ENCODE data around the gene NACAD. TPM values are rescaled to one million over a fixed set of nuclear protein-coding genes. Genes with fewer than 3 reads are reported as not detected.

Gene NACAD
- total RNA-seq, 1 donor from 2014 or later, result 0.33 TPM

- Mint-ChIP-seq H3K9me3 (no peaks in the 10 kb centered on the region), H3K36me3 (ENCODE audit: low read depth) (no peaks in the 10 kb centered on the region), H3K4me1 (peaks cover 10% of the 10 kb centered on the region), H3K4me3 (no peak overlapping the region), H3K27me3 (peaks cover 5% of the 10 kb centered on the region), H3K27ac (no peak overlapping the region)
- DNase-seq (no peak), ATAC-seq (ENCODE audit: low read depth) (no peak)
- TF ChIP-seq CTCF (IDR thresholded peaks at IDR 0.05), result no peak
- ChIA-PET CTCF (interaction anchor here (1.5 kb wide), 1 partner anchor 13 kb away, joined by 6 read pairs; no protein-coding TSS in a partner anchor), POLR2A (interaction anchor here (0.6 kb wide), 1 partner anchor 272 kb away, joined by 3 read pairs; no protein-coding TSS in a partner anchor)
- intact Hi-C loops (cut with micrococcal nuclease), result no loop called here
Observed at GRCh38 chr7:45122975-45123860, 34.4 kb upstream of the NACAD start.

DNA sequence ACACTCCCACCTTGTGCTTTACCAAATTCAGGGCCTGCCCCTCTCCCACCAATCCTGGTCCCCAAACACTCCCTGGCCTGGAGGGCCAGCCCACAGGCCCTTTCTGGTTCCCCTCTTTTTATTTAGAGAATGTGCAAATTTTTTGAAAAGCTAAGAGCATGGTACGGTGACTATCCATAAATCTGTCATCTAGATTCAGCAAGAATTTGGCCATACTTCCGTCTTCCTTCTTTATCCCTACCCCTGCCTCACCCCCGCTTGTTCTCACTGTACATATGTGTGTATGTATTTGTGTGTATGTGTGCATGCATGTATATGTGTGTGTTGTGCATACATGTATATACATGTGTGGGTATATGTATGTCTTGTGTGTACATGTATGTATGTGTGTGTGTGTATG, 30.8 kb upstream of the NACAD start:
- Mint-ChIP-seq H3K4me1 (peaks cover 10% of the 10 kb centered on the region), H3K27me3 (peaks cover 10% of the 10 kb centered on the region), H3K27ac (no peak overlapping the region), H3K9me3 (no peaks in the 10 kb centered on the region), H3K36me3 (ENCODE audit: low read depth) (no peaks in the 10 kb centered on the region), H3K4me3 (no peak overlapping the region)
- CTCF ChIA-PET, result no interaction called here
- intact Hi-C loops (cut with micrococcal nuclease), result no loop called here
- no peak for DNase-seq
- no peak for ATAC-seq (ENCODE audit: low read depth)
- POLR2A ChIA-PET, result interaction anchor here (0.6 kb wide), 1 partner anchor 23 kb away, joined by 4 read pairs; no protein-coding TSS in a partner anchor
- no peak for TF ChIP-seq CTCF (IDR thresholded peaks at IDR 0.05)

DNA sequence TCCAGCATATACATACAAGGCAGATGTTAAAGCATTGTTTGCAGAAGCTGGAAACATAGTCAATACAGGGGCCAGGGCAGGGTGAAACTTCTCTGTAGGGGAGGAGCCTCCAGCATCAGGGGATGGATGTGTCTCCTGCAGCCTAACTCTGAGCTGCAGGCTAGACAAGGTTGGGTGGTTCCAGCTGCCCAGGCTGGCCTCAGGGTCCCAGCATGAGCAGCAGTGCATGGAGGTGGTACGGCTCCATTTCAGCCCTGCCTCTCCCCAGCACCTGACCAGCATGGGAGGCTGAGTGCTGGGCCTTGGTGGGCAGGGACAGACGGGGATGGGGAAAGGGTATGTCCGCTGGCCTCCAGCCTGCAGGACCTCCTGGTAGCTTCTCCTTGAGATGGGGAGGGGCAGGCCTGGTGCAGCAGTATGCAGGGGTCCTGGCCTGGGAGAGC, 30.1 kb upstream of the NACAD start:
- H3K36me3 Mint-ChIP-seq (ENCODE audit: low read depth), result no peaks in the 10 kb centered on the region
- DNase-seq, result no peak
- ChIA-PET CTCF (no interaction called here), POLR2A (no interaction called here)
- intact Hi-C loops (cut with micrococcal nuclease), result no loop called here
- no peak overlapping the region for H3K4me3 Mint-ChIP-seq
- H3K9me3 Mint-ChIP-seq, result no peaks in the 10 kb centered on the region
- H3K27ac Mint-ChIP-seq, result no peak overlapping the region
- H3K27me3 Mint-ChIP-seq, result peaks cover 10% of the 10 kb centered on the region
- TF ChIP-seq CTCF (IDR thresholded peaks at IDR 0.05), result no peak
- ATAC-seq (ENCODE audit: low read depth), result no peak
- peaks cover 10% of the 10 kb centered on the region for H3K4me1 Mint-ChIP-seq

DNA sequence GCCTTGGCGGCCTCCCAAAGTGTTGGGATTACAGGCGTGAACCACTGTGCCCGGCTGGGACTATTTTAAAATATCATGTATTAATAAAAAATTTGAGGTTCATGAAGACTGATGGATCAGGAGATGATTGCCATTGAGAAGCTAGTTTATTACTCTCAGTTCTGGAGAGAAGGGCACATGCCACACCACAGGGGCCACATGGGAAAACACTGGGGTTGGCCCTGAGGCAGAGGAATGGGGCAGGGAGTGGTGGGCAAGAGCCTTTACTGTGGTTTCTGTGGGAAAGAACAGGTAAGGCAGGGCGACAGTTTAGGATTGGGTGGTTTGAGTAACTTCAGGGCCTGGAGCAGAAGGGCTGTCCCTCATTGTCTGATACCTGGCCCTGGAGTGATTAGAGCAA, 29.5 kb upstream of the NACAD start:
- POLR2A ChIA-PET, result interaction anchor here (0.7 kb wide), 1 partner anchor 764 kb away, joined by 6 read pairs; no protein-coding TSS in a partner anchor
- no peak for ATAC-seq (ENCODE audit: low read depth)
- no peaks in the 10 kb centered on the region for H3K36me3 Mint-ChIP-seq (ENCODE audit: low read depth)
- H3K27ac Mint-ChIP-seq, result no peak overlapping the region
- H3K4me3 Mint-ChIP-seq, result no peak overlapping the region
- DNase-seq, result no peak
- TF ChIP-seq CTCF (IDR thresholded peaks at IDR 0.05), result no peak
- peaks cover 6% of the 10 kb centered on the region for H3K4me1 Mint-ChIP-seq
- H3K27me3 Mint-ChIP-seq, result peaks cover 10% of the 10 kb centered on the region
- CTCF ChIA-PET, result interaction anchor here (0.6 kb wide), 1 partner anchor 70 kb away, joined by 4 read pairs; no protein-coding TSS in a partner anchor
- intact Hi-C loops (cut with micrococcal nuclease), result no loop called here
- H3K9me3 Mint-ChIP-seq, result no peaks in the 10 kb centered on the region

DNA sequence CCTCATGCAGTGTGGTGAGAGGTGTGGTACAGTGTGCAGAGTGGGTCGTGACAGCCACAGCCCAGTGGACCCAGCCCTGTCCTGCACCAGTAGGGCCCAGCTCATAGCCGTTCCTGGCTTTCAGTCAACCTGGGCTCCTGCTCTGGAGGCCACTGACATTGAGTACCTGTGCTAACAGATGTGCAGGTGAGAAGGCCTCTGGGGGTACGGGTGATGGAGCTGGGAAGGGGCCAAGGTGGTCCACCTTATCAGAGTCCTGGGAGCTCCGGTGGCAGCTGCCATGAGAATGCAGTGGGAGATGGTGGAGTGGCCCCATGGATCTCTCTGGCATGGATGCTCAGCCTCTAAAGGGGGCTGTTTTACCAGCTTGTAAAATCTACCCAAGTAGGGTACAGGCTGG, 28.8 kb upstream of the NACAD start:
- H3K9me3 Mint-ChIP-seq, result no peaks in the 10 kb centered on the region
- H3K27ac Mint-ChIP-seq, result no peak overlapping the region
- intact Hi-C loops (cut with micrococcal nuclease), result no loop called here
- POLR2A ChIA-PET, result interaction anchor here (0.7 kb wide), 1 partner anchor 763 kb away, joined by 6 read pairs; no protein-coding TSS in a partner anchor
- no peak for DNase-seq
- no peaks in the 10 kb centered on the region for H3K36me3 Mint-ChIP-seq (ENCODE audit: low read depth)
- peaks cover 10% of the 10 kb centered on the region for H3K27me3 Mint-ChIP-seq
- TF ChIP-seq CTCF (IDR thresholded peaks at IDR 0.05), result no peak
- peaks cover 5% of the 10 kb centered on the region for H3K4me1 Mint-ChIP-seq
- no peak overlapping the region for H3K4me3 Mint-ChIP-seq
- no peak for ATAC-seq (ENCODE audit: low read depth)
- CTCF ChIA-PET, result interaction anchor here (0.6 kb wide), 1 partner anchor 69 kb away, joined by 4 read pairs; no protein-coding TSS in a partner anchor
